Endodermal cell (in vitro differentiated cells): ENCODE measurements around the gene SYT13. TPM values are rescaled to one million over a fixed set of nuclear protein-coding genes. Genes with fewer than 3 reads are reported as not detected.

Source experiments
- DNase-seq: peaks from one replicate; pipeline ENCODE4 v3.0.0-alpha.2; 2017
- H3K27ac ChIP-seq: 2 replicates; pipeline ENCODE4 v1.5.1; 2013; ENCODE audit warnings: mild to moderate bottlenecking, low read depth, low read length, moderate library complexity
- H3K27me3 ChIP-seq: 2 replicates; pipeline ENCODE4 v1.6.1; 2013; ENCODE audit warnings: mild to moderate bottlenecking, low read length, moderate library complexity; ENCODE audit not compliant: insufficient read depth, control insufficient read depth, poor library complexity, severe bottlenecking
- H3K36me3 ChIP-seq: 2 replicates; pipeline ENCODE4 v1.7.0; 2013; ENCODE audit warnings: mild to moderate bottlenecking, low read length, moderate library complexity; ENCODE audit not compliant: control insufficient read depth, insufficient read depth
- H3K4me1 ChIP-seq: one replicate; pipeline ENCODE4 v1.7.0; 2013; ENCODE audit warnings: low read length; ENCODE audit not compliant: control insufficient read depth, insufficient read depth
- H3K4me3 ChIP-seq: 2 replicates; pipeline ENCODE4 v1.5.1; 2013; ENCODE audit warnings: mild to moderate bottlenecking, low read length, moderate library complexity
- H3K9ac ChIP-seq: 2 replicates; pipeline ENCODE4 v1.6.1; 2013; ENCODE audit warnings: mild to moderate bottlenecking, low read length, moderate library complexity; ENCODE audit not compliant: poor library complexity, severe bottlenecking; ENCODE audit errors: extremely low read depth
- H3K9me3 ChIP-seq: 2 replicates; pipeline ENCODE4 v1.6.1; 2013; ENCODE audit warnings: mild to moderate bottlenecking, low read length, moderate library complexity; ENCODE audit not compliant: control insufficient read depth
- H3K27ac Mint-ChIP-seq: 2 replicates; pipeline ENCODE4 v1.8.0; 2020; ENCODE audit warnings: mixed read lengths
- H3K27me3 Mint-ChIP-seq: 2 replicates; pipeline ENCODE4 v1.8.0; 2021; ENCODE audit warnings: mild to moderate bottlenecking, mixed read lengths; ENCODE audit not compliant: insufficient read depth
- H3K36me3 Mint-ChIP-seq: 2 replicates; pipeline ENCODE4 v1.8.0; 2020; ENCODE audit warnings: low read depth, mixed read lengths
- H3K4me1 Mint-ChIP-seq: 2 replicates; pipeline ENCODE4 v1.8.0; 2020; ENCODE audit warnings: mixed read lengths
- H3K4me3 Mint-ChIP-seq: 2 replicates; pipeline ENCODE4 v1.8.0; 2020; ENCODE audit warnings: mild to moderate bottlenecking, moderate library complexity, mixed read lengths
- H3K9me3 Mint-ChIP-seq: 2 replicates; pipeline ENCODE4 v1.8.0; 2020; ENCODE audit warnings: mild to moderate bottlenecking, mixed read lengths
- CTCF ChIP-seq: fragments of 200-600 bp; sonication (generic); conservative IDR thresholded peaks from 2 replicates; pipeline ENCODE4 v1.5.0; 2021; ENCODE audit warnings: antibody characterized with exemption, mild to moderate bottlenecking
- WGBS, 2 experiments: methylation state at CpG; one replicate each; pipeline versions ENCODE4 v1.1.5 to v1.1.7; 2013; ENCODE audit warnings: missing lambda C conversion rate in 2 of 2, mixed read lengths in 1 of 2; ENCODE audit not compliant: insufficient coverage in 1 of 2, insufficient read length in 1 of 2; 5-methylcytosine and 5-hydroxymethylcytosine counted together
- total RNA-seq, 2 donors: library from RNA; stranded (reverse); fragmentation: NEBNext Ultra II Directional in 1 of 2; extraction: Animal tissue kit (Norgen Biotek cat#: 25700) in 1 of 2; gene quantifications; 2 replicates in 1 of 2; 3 replicates in 1 of 2; pipeline ENCODE4 v1.2.1, GENCODE V29; 2021

SYT13 gene
- total RNA-seq, 2 donors from 2014 or later = 3.2 to 9.3 TPM

- Histone ChIP-seq H3K27ac (peak overlapping the region; percentile 78), H3K9ac (no peak overlapping the region), H3K36me3 (no peaks in the 10 kb centered on the region), H3K4me3 (no peak overlapping the region), H3K9me3 (no peaks in the 10 kb centered on the region), H3K27me3 (no peaks in the 10 kb centered on the region), H3K4me1 (no peaks in the 10 kb centered on the region)
- Mint-ChIP-seq H3K9me3 (no peaks in the 10 kb centered on the region), H3K27me3 (no peaks in the 10 kb centered on the region), H3K4me3 (no peak overlapping the region), H3K4me1 (peaks cover 21% of the 10 kb centered on the region), H3K27ac (no peak overlapping the region), H3K36me3 (peaks cover 3% of the 10 kb centered on the region)
- DNase-seq = peak; percentile 86
- 53 to 64% methylated on average over 8 to 29 of the region's 29 CpGs for WGBS, 2 experiments
- no peak for TF ChIP-seq CTCF
Observed at GRCh38 chr11:45209891-45210699, 76.0 kb downstream of the SYT13 start.

- no peaks in the 10 kb centered on the region for H3K27me3 ChIP-seq
- H3K36me3 ChIP-seq = no peaks in the 10 kb centered on the region
- no peak for TF ChIP-seq CTCF
- H3K27ac Mint-ChIP-seq = no peak overlapping the region
- H3K4me1 Mint-ChIP-seq = peaks cover 21% of the 10 kb centered on the region
- no peak overlapping the region for H3K9ac ChIP-seq
- WGBS, 2 experiments = 88 to 92% methylated on average over 29 to 35 of the region's 35 CpGs
- no peak overlapping the region for H3K4me3 Mint-ChIP-seq
- no peak overlapping the region for H3K4me3 ChIP-seq
- peaks cover 3% of the 10 kb centered on the region for H3K36me3 Mint-ChIP-seq
- no peaks in the 10 kb centered on the region for H3K9me3 ChIP-seq
- H3K4me1 ChIP-seq = no peaks in the 10 kb centered on the region
- peak overlapping the region; percentile 78 for H3K27ac ChIP-seq
- H3K9me3 Mint-ChIP-seq = no peaks in the 10 kb centered on the region
- no peak for DNase-seq
- no peaks in the 10 kb centered on the region for H3K27me3 Mint-ChIP-seq
Observed at GRCh38 chr11:45209000-45209879, 76.9 kb downstream of the SYT13 start.

- Mint-ChIP-seq H3K9me3 (peaks cover 2% of the 10 kb centered on the region), H3K27me3 (no peaks in the 10 kb centered on the region), H3K4me1 (peaks cover 21% of the 10 kb centered on the region), H3K27ac (no peak overlapping the region), H3K36me3 (peaks cover 7% of the 10 kb centered on the region), H3K4me3 (no peak overlapping the region)
- H3K36me3 ChIP-seq = no peaks in the 10 kb centered on the region
- DNase-seq = no peak
- no peaks in the 10 kb centered on the region for H3K4me1 ChIP-seq
- H3K27me3 ChIP-seq = no peaks in the 10 kb centered on the region
- no peak for TF ChIP-seq CTCF
- H3K4me3 ChIP-seq = no peak overlapping the region
- WGBS, 2 experiments = 90% methylated on average over 3 to 8 of the region's 8 CpGs
- H3K9me3 ChIP-seq = no peaks in the 10 kb centered on the region
- no peak overlapping the region for H3K9ac ChIP-seq
- no peak overlapping the region for H3K27ac ChIP-seq
Observed at GRCh38 chr11:45208135-45208534, 78.0 kb downstream of the SYT13 start.
